ENCODE measurements around the gene CHKB. TPM values are rescaled to one million over a fixed set of nuclear protein-coding genes. Genes with fewer than 3 reads are reported as not detected.
A peak's percentile ranks its signal among the peaks of the same experiment; 100 is the strongest.

The CHKB gene
- total RNA-seq, 1 donor from 2014 or later, result 147 TPM

DNA sequence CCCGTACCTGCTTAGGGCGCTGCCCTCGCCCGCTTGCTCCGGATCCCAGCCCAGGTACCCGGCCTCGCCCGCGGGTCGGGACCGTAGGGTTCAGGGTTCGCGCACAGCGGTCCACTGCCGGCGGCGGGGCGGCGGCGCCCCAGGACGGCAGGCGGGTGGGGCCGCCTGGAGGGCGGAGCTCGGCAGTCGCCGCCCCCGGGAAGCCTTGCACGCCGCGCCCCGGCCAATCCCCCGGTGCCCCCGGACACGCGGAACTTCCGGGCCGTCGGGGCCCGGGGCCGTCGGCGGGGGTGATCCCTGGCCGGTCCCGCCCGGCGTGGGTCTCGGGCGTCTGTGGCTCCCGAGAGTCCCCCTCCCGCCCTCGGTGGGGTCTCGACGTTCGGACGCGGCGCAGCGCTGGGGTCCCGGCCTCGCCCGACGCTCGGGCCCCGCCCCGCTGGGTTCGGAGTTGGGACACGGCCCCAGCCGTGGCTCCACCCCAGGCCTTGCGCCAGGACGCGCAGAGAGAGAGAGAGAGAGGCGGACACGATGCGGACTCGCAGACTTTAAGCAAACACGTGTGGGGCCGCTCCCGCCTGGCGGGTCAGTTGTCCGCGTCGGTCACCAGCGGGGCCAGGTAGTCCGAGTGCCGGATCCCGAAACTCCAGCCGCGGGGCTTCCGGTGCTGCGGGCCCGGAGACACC is 52.6 kb downstream of the CHKB start, which contains the start of gene TYMP:
TYMP (minus strand) TSS at position 116 of the 683 bp plus-strand sequence. CDS start 303 bp downstream, outside the sequence.
- H3K27me3 Mint-ChIP-seq (ENCODE audit: unreplicated experiment), result peaks cover 25% of the 10 kb centered on the region
- DNase-seq, result peak; percentile 24
- TF ChIP-seq CTCF (IDR thresholded peaks at IDR 0.05; ENCODE audit: partially characterized antibody, unreplicated experiment), result no peak
- no peak within 1 kb of the TSS for H3K27ac Mint-ChIP-seq (ENCODE audit: unreplicated experiment)
- H3K9me3 Mint-ChIP-seq (ENCODE audit: unreplicated experiment), result peaks cover 10% of the 10 kb centered on the region
- H3K36me3 Mint-ChIP-seq (ENCODE audit: unreplicated experiment), result no peaks in the 10 kb centered on the region
- peak within 1 kb of the TSS; percentile 46 for H3K4me3 Mint-ChIP-seq (ENCODE audit: unreplicated experiment)
- H3K4me1 Mint-ChIP-seq (ENCODE audit: low read depth, unreplicated experiment), result peaks cover 8% of the 10 kb centered on the region

GRCh38 chr22:50529416-50529896 is 53.2 kb downstream of the CHKB start:
- no peak for DNase-seq
- H3K27me3 Mint-ChIP-seq (ENCODE audit: unreplicated experiment), result peaks cover 28% of the 10 kb centered on the region
- peaks cover 3% of the 10 kb centered on the region for H3K36me3 Mint-ChIP-seq (ENCODE audit: unreplicated experiment)
- H3K27ac Mint-ChIP-seq (ENCODE audit: unreplicated experiment), result no peak overlapping the region
- H3K9me3 Mint-ChIP-seq (ENCODE audit: unreplicated experiment), result peaks cover 14% of the 10 kb centered on the region
- no peak overlapping the region for H3K4me3 Mint-ChIP-seq (ENCODE audit: unreplicated experiment)
- H3K4me1 Mint-ChIP-seq (ENCODE audit: low read depth, unreplicated experiment), result peaks cover 11% of the 10 kb centered on the region
- TF ChIP-seq CTCF (IDR thresholded peaks at IDR 0.05; ENCODE audit: partially characterized antibody, unreplicated experiment), result no peak

Other genes with a start within 250 kb of the CHKB start
- gene PPP6R2, start 239.5 kb downstream of the CHKB start, total RNA-seq (ENCODE audit: unreplicated experiment), result 122 TPM
- 206 TPM for gene SBF1, start 107.8 kb downstream of the CHKB start, total RNA-seq (ENCODE audit: unreplicated experiment)
- 37.6 TPM for gene ADM2, start 101.3 kb downstream of the CHKB start, total RNA-seq (ENCODE audit: unreplicated experiment)
- 4.0 TPM for gene MIOX, start 96.0 kb downstream of the CHKB start, total RNA-seq (ENCODE audit: unreplicated experiment)
- 62.2 TPM for gene LMF2, start 75.1 kb downstream of the CHKB start, total RNA-seq (ENCODE audit: unreplicated experiment)
- gene NCAPH2, start 74.6 kb downstream of the CHKB start, total RNA-seq (ENCODE audit: unreplicated experiment), result 52.9 TPM
- gene SCO2, start 57.3 kb downstream of the CHKB start, total RNA-seq (ENCODE audit: unreplicated experiment), result 4.8 TPM
- gene TYMP, start 52.8 kb downstream of the CHKB start, total RNA-seq (ENCODE audit: unreplicated experiment), result 1.2 TPM
- 0.12 TPM for gene KLHDC7B, start 37.0 kb downstream of the CHKB start, total RNA-seq (ENCODE audit: unreplicated experiment)
- not detected for gene SYCE3, start 19.9 kb downstream of the CHKB start, total RNA-seq (ENCODE audit: unreplicated experiment)
- 118 TPM for gene CPT1B, start 4.4 kb downstream of the CHKB start, total RNA-seq (ENCODE audit: unreplicated experiment)
- 143 TPM for gene MAPK8IP2, start 17.9 kb upstream of the CHKB start, total RNA-seq (ENCODE audit: unreplicated experiment)
- 65.7 TPM for gene ARSA, start 45.3 kb upstream of the CHKB start, total RNA-seq (ENCODE audit: unreplicated experiment)
- 20.4 TPM for gene SHANK3, start 90.0 kb upstream of the CHKB start, total RNA-seq (ENCODE audit: unreplicated experiment)
- not detected for gene ACR, start 155.4 kb upstream of the CHKB start, total RNA-seq (ENCODE audit: unreplicated experiment)
- gene RABL2B, start 200.8 kb upstream of the CHKB start, total RNA-seq (ENCODE audit: unreplicated experiment), result 19.2 TPM

Data from glutamatergic neuron (in vitro differentiated cells).